CD14-positive monocyte (primary cell): Measurements from ENCODE around the gene ZDHHC4. TPM values are rescaled to one million over a fixed set of nuclear protein-coding genes. Genes with fewer than 3 reads are reported as not detected.

ENCODE experiments used
- DNase-seq, 3 donors: peaks; one replicate each; pipeline ENCODE4 v3.0.0-alpha.2; 2011 to 2022
- H2AFZ ChIP-seq: 2 replicates; pipeline ENCODE4 v1.6.0; 2012; ENCODE audit warnings: mild to moderate bottlenecking, low read depth, low read length, inconsistent platforms; ENCODE audit not compliant: insufficient read depth, poor library complexity, severe bottlenecking
- H3K27ac ChIP-seq, 2 donors: 1 replicate in 1 of 2; 2 replicates in 1 of 2; pipeline ENCODE4 v1.5.1; 2012 to 2013; ENCODE audit warnings: low read length in 2 of 2, control low read depth in 1 of 2, inconsistent platforms in 1 of 2, low read depth in 1 of 2, mild to moderate bottlenecking in 1 of 2
- H3K27me3 ChIP-seq, 2 donors: one replicate each; pipeline versions ENCODE4 v1.6.0 to v1.6.1; 2011 to 2013; ENCODE audit warnings: low read length in 2 of 2; ENCODE audit not compliant: control insufficient read depth in 2 of 2, insufficient read depth in 2 of 2
- H3K36me3 ChIP-seq, 2 donors: replicated peaks in 1 of 2; 1 replicate in 1 of 2; 2 replicates in 1 of 2; pipeline versions ENCODE4 v1.5.1 to v1.6.1; 2012 to 2013; ENCODE audit warnings: low read length in 2 of 2, control low read depth in 1 of 2, inconsistent platforms in 1 of 2, mild to moderate bottlenecking in 1 of 2; ENCODE audit not compliant: insufficient read depth in 2 of 2, control insufficient read depth in 1 of 2
- H3K4me1 ChIP-seq, 2 donors: 1 replicate in 1 of 2; 2 replicates in 1 of 2; pipeline versions ENCODE4 v1.5.1 to v1.6.1; 2012 to 2013; ENCODE audit warnings: low read length in 2 of 2, control low read depth in 1 of 2, inconsistent platforms in 1 of 2, mild to moderate bottlenecking in 1 of 2, moderate library complexity in 1 of 2; ENCODE audit not compliant: insufficient read depth in 2 of 2, control insufficient read depth in 1 of 2
- H3K4me2 ChIP-seq: replicated peaks from 2 replicates; pipeline ENCODE3; 2012; ENCODE audit warnings: low read length, moderate library complexity, mild to moderate bottlenecking; ENCODE audit not compliant: poor library complexity, severe bottlenecking; ENCODE audit errors: extremely low read depth
- H3K4me3 ChIP-seq, 3 experiments: fragments of 200-600 bp in 1 of 3; sonication (generic) in 1 of 3; replicated peaks in 1 of 3; 1 replicate in 2 of 3; 2 replicates in 1 of 3; pipeline ENCODE4 v1.5.1; 2011 to 2013; ENCODE audit warnings: low read length in 3 of 3, mild to moderate bottlenecking in 3 of 3, control low read depth in 2 of 3, low read depth in 2 of 3, inconsistent platforms in 1 of 3, moderate library complexity in 1 of 3
- H3K79me2 ChIP-seq: 2 replicates; pipeline ENCODE4 v1.6.0; 2012; ENCODE audit warnings: mild to moderate bottlenecking, control low read depth, inconsistent platforms, low read length, moderate library complexity; ENCODE audit not compliant: insufficient read depth
- H3K9ac ChIP-seq: 2 replicates; pipeline ENCODE4 v1.6.0; 2017; ENCODE audit warnings: low read length, mild to moderate bottlenecking; ENCODE audit not compliant: insufficient read depth, poor library complexity, severe bottlenecking
- H3K9me3 ChIP-seq, 2 donors: replicated peaks in 1 of 2; 1 replicate in 1 of 2; 2 replicates in 1 of 2; pipeline versions ENCODE4 v1.5.1 to v1.6.1; 2012 to 2013; ENCODE audit warnings: low read length in 2 of 2, control low read depth in 1 of 2; ENCODE audit not compliant: control insufficient read depth in 1 of 2, insufficient read depth in 1 of 2
- H4K20me1 ChIP-seq: 2 replicates; pipeline ENCODE4 v1.6.0; 2012; ENCODE audit warnings: mild to moderate bottlenecking, low read length, control low read depth, moderate library complexity; ENCODE audit not compliant: insufficient read depth
- H3K27ac Mint-ChIP-seq, 7 donors: one replicate each; pipeline ENCODE4 v1.8.0; 2020; ENCODE audit warnings: mild to moderate bottlenecking in 7 of 7, mixed read lengths in 7 of 7, moderate library complexity in 6 of 7, inconsistent platforms in 2 of 7
- H3K27me3 Mint-ChIP-seq, 3 donors: one replicate each; pipeline ENCODE4 v1.8.0; 2021 to 2022; ENCODE audit warnings: low read depth in 3 of 3, mild to moderate bottlenecking in 3 of 3, mixed read lengths in 3 of 3, moderate library complexity in 3 of 3, inconsistent platforms in 1 of 3
- H3K36me3 Mint-ChIP-seq, 2 donors: one replicate each; pipeline ENCODE4 v1.8.0; 2020; ENCODE audit warnings: mixed read lengths in 2 of 2, inconsistent platforms in 1 of 2, mild to moderate bottlenecking in 1 of 2
- H3K4me1 Mint-ChIP-seq: one replicate; pipeline ENCODE4 v1.8.0; 2020; ENCODE audit warnings: mild to moderate bottlenecking, mixed read lengths
- H3K4me3 Mint-ChIP-seq, 2 donors: one replicate each; pipeline ENCODE4 v1.8.0; 2020; ENCODE audit warnings: mild to moderate bottlenecking in 2 of 2, mixed read lengths in 2 of 2, moderate library complexity in 1 of 2
- H3K9me3 Mint-ChIP-seq, 7 donors: one replicate each; pipeline ENCODE4 v1.8.0; 2020 to 2022; ENCODE audit warnings: mixed read lengths in 7 of 7, mild to moderate bottlenecking in 6 of 7, moderate library complexity in 6 of 7, inconsistent platforms in 2 of 7
- CTCF ChIP-seq: fragments of 200-600 bp; IDR thresholded peaks from one replicate; pipeline ENCODE4 v1.8.0; 2022; ENCODE audit warnings: antibody characterized with exemption, mild to moderate bottlenecking
- WGBS: methylation state at CpG from one replicate; pipeline ENCODE4 v1.1.5; 2013; ENCODE audit warnings: missing lambda C conversion rate; ENCODE audit not compliant: insufficient coverage; 5-methylcytosine and 5-hydroxymethylcytosine counted together
- intact Hi-C, 2 donors: fragments of 100-400 bp; cut with micrococcal nuclease; formaldehyde crosslinking; loops; one replicate each; pipeline versions ENCODE4 v1.15.0 to v1.15.1; 2023
- polyA plus RNA-seq, 3 donors: library from polyadenylated mRNA; depleted of rRNA in 1 of 3; unstranded in 2 of 3; stranded (reverse) in 1 of 3; fragments of 300-500 nt in 2 of 3; fragments of >200 nt in 1 of 3; fragmentation: Illumina TruSeq in 2 of 3; gene quantifications; 1 replicate in 2 of 3; 2 replicates in 1 of 3; pipeline ENCODE4 v1.2.3, GENCODE V29; 2012 to 2021

The ZDHHC4 gene
- polyA plus RNA-seq, 3 donors, result 30.3 to 55.6 (median 52.9) TPM

GRCh38 chr7:6622134-6622710, 45.0 kb downstream of the ZDHHC4 start:
- no peaks in the 10 kb centered on the region for H3K79me2 ChIP-seq
- H3K36me3 ChIP-seq, result no peaks in the 10 kb centered on the region
- H3K27ac Mint-ChIP-seq, result no peak overlapping the region
- peaks cover 21% of the 10 kb centered on the region for H3K4me1 Mint-ChIP-seq
- no peak overlapping the region for H3K4me3 Mint-ChIP-seq
- H3K36me3 Mint-ChIP-seq, result no peaks in the 10 kb centered on the region
- no peak overlapping the region for H3K4me2 ChIP-seq
- intact Hi-C loops, result no loop called here
- H3K4me3 ChIP-seq, result no peak overlapping the region
- no peak for DNase-seq
- H2AFZ ChIP-seq, result no peak overlapping the region
- peaks cover 0 to 16% of the 10 kb centered on the region in 2 donors for H3K9me3 ChIP-seq
- H3K9ac ChIP-seq, result no peak overlapping the region
- H3K27me3 Mint-ChIP-seq, result peaks cover 19 to 27% (median 23%) of the 10 kb centered on the region in 3 donors
- TF ChIP-seq CTCF, result no peak
- H4K20me1 ChIP-seq, result no peaks in the 10 kb centered on the region
- H3K27me3 ChIP-seq, result peaks cover 0 to 14% of the 10 kb centered on the region in 2 donors
- peaks cover 13 to 15% of the 10 kb centered on the region in 2 donors for H3K4me1 ChIP-seq
- H3K27ac ChIP-seq, result no peak overlapping the region
- peaks cover 6 to 19% (median 13%) of the 10 kb centered on the region in 7 donors for H3K9me3 Mint-ChIP-seq
- WGBS, result 98% methylated on average over 58 of the region's 67 CpGs

- no peaks in the 10 kb centered on the region for H3K36me3 ChIP-seq
- H3K27me3 Mint-ChIP-seq, result peaks cover 9 to 17% (median 13%) of the 10 kb centered on the region in 3 donors
- DNase-seq, result no peak
- H3K4me3 ChIP-seq, result no peak overlapping the region
- peaks cover 0 to 16% of the 10 kb centered on the region in 2 donors for H3K9me3 ChIP-seq
- no peak overlapping the region for H3K27ac Mint-ChIP-seq
- TF ChIP-seq CTCF, result no peak
- H3K4me1 ChIP-seq, result peaks cover 13 to 15% of the 10 kb centered on the region in 2 donors
- peaks cover 6 to 17% (median 12%) of the 10 kb centered on the region in 7 donors for H3K9me3 Mint-ChIP-seq
- H3K4me1 Mint-ChIP-seq, result peaks cover 21% of the 10 kb centered on the region
- H3K27me3 ChIP-seq, result peaks cover 0 to 7% of the 10 kb centered on the region in 2 donors
- H4K20me1 ChIP-seq, result no peaks in the 10 kb centered on the region
- no peak overlapping the region for H3K4me2 ChIP-seq
- H3K9ac ChIP-seq, result no peak overlapping the region
- no peaks in the 10 kb centered on the region for H3K79me2 ChIP-seq
- 92% methylated on average over 10 of the region's 15 CpGs for WGBS
- intact Hi-C loops, result no loop called here
- H3K4me3 Mint-ChIP-seq, result no peak overlapping the region
- no peaks in the 10 kb centered on the region for H3K36me3 Mint-ChIP-seq
- no peak overlapping the region for H3K27ac ChIP-seq
- no peak overlapping the region for H2AFZ ChIP-seq
These were observed 46.5 kb downstream of the ZDHHC4 start for GRCh38 chr7:6623589-6624245.
